Activated CD8-positive, alpha-beta T cell treated with anti-CD3 and anti-CD28 coated beads, Interleukin-2, amount 10 ng/mL, durations not matched to agents 7 days and 5 days (primary cell): Measurements from ENCODE around the gene PRCD. TPM values are rescaled to one million over a fixed set of nuclear protein-coding genes. Genes with fewer than 3 reads are reported as not detected.

Experiments used
- ATAC-seq: fragments of 150-1000 bp; cut with Tn5 transposase; one replicate; pipeline ENCODE4 v1.10.0; 2021; ENCODE audit warnings: moderate library complexity
- CTCF ChIA-PET: fragments of 350-600 bp; sonication (Branson Sonifier 250); formaldehyde crosslinking; loops from one replicate; lab custom pipeline; 2021; ENCODE audit warnings: antibody characterized with exemption; lab: Charles Lee
- POLR2A ChIA-PET: fragments of 350-600 bp; sonication (Branson Sonifier 250); formaldehyde crosslinking; loops from one replicate; lab custom pipeline; 2021; ENCODE audit warnings: antibody characterized with exemption; lab: Charles Lee
- DNase-seq: peaks from one replicate; pipeline ENCODE4 v3.0.0-alpha.2; 2020
- H3K27ac Mint-ChIP-seq: one replicate; pipeline ENCODE4 v1.8.0; 2021; ENCODE audit warnings: mild to moderate bottlenecking, mixed read lengths
- H3K27me3 Mint-ChIP-seq: one replicate; pipeline ENCODE4 v1.8.0; 2021; ENCODE audit warnings: low read depth, mixed read lengths
- H3K36me3 Mint-ChIP-seq: one replicate; pipeline ENCODE4 v1.8.0; 2021; ENCODE audit warnings: low read depth, mixed read lengths
- H3K4me1 Mint-ChIP-seq: one replicate; pipeline ENCODE4 v1.8.0; 2021; ENCODE audit warnings: low read depth, mixed read lengths
- H3K4me3 Mint-ChIP-seq: one replicate; pipeline ENCODE4 v1.8.0; 2021; ENCODE audit warnings: mild to moderate bottlenecking, mixed read lengths
- H3K9me3 Mint-ChIP-seq: one replicate; pipeline ENCODE4 v1.8.0; 2022; ENCODE audit warnings: mixed read lengths; ENCODE audit not compliant: insufficient read depth
- total RNA-seq, 2 experiments: library from RNA; stranded (reverse); gene quantifications; one replicate each; pipeline ENCODE4 v1.2.3, GENCODE V29; 2021

Gene PRCD
- total RNA-seq, 2 experiments from 2014 or later: not detected

GRCh38 chr17:76536511-76537287, 3.1 kb upstream of the PRCD start:
- DNase-seq (no peak), ATAC-seq (no peak)
- ChIA-PET POLR2A (interaction anchor here (1.1 kb wide), 1 partner anchor 135 kb away, joined by 4 read pairs; no protein-coding TSS in a partner anchor), CTCF (interaction anchor here (1.9 to 2.3 kb wide), 3 partner anchors 9 to 87 kb away, joined by 7 to 15 read pairs (median 14); no protein-coding TSS in a partner anchor)
- Mint-ChIP-seq H3K4me1 (peaks cover 4% of the 10 kb centered on the region), H3K36me3 (no peaks in the 10 kb centered on the region), H3K27me3 (peaks cover 43% of the 10 kb centered on the region), H3K4me3 (no peak overlapping the region), H3K27ac (no peak overlapping the region), H3K9me3 (no peaks in the 10 kb centered on the region)

GRCh38 chr17:76537288-76537577, 2.6 kb upstream of the PRCD start:
- H3K36me3 Mint-ChIP-seq: no peaks in the 10 kb centered on the region
- CTCF ChIA-PET: interaction anchor here (1.9 to 2.3 kb wide), 2 partner anchors 14 to 87 kb away, joined by 7 to 15 read pairs; no protein-coding TSS in a partner anchor
- no peak overlapping the region for H3K27ac Mint-ChIP-seq
- no peaks in the 10 kb centered on the region for H3K9me3 Mint-ChIP-seq
- H3K4me3 Mint-ChIP-seq: no peak overlapping the region
- DNase-seq (no peak), ATAC-seq (peak; percentile 20)
- peaks cover 43% of the 10 kb centered on the region for H3K27me3 Mint-ChIP-seq
- POLR2A ChIA-PET: interaction anchor here (1.1 kb wide), 1 partner anchor 134 kb away, joined by 4 read pairs; no protein-coding TSS in a partner anchor
- H3K4me1 Mint-ChIP-seq: peaks cover 4% of the 10 kb centered on the region

- no peaks in the 10 kb centered on the region for H3K36me3 Mint-ChIP-seq
- H3K27me3 Mint-ChIP-seq: peaks cover 46% of the 10 kb centered on the region
- H3K9me3 Mint-ChIP-seq: no peaks in the 10 kb centered on the region
- H3K4me1 Mint-ChIP-seq: peaks cover 4% of the 10 kb centered on the region
- peak; percentile 54 for ATAC-seq
- ChIA-PET POLR2A (interaction anchor here (0.7 kb wide), 1 partner anchor 19 kb away, joined by 5 read pairs; no protein-coding TSS in a partner anchor), CTCF (no interaction called here)
- DNase-seq: no peak
- H3K27ac Mint-ChIP-seq: no peak within 1 kb of the TSS
- no peak within 1 kb of the TSS for H3K4me3 Mint-ChIP-seq
These were observed 2.1 kb upstream of the PRCD start, which contains the start of gene CYGB for GRCh38 chr17:76537578-76538280. Gene CYGB (minus strand): TSS chr17:76537709. CDS start chr17:76537542, 167 bp downstream.

- Mint-ChIP-seq H3K27me3 (peaks cover 48% of the 10 kb centered on the region), H3K27ac (no peak overlapping the region), H3K9me3 (no peaks in the 10 kb centered on the region)
These were observed 1.4 kb upstream of the PRCD start for GRCh38 chr17:76538281-76538931.

GRCh38 chr17:76538941-76539570, 788 bp upstream of the PRCD start:
- ATAC-seq: no peak

More at GRCh38 chr17:76538281-76538931, 1.4 kb upstream of the PRCD start:
- ATAC-seq: no peak
- no peak overlapping the region for H3K4me3 Mint-ChIP-seq
- no peaks in the 10 kb centered on the region for H3K36me3 Mint-ChIP-seq
- ChIA-PET POLR2A (interaction anchor here (0.7 kb wide), 1 partner anchor 19 kb away, joined by 5 read pairs; no protein-coding TSS in a partner anchor), CTCF (no interaction called here)
- DNase-seq: no peak
- peaks cover 4% of the 10 kb centered on the region for H3K4me1 Mint-ChIP-seq

GRCh38 chr17:76540381-76541300, 797 bp downstream of the PRCD start:
- peaks cover 44% of the 10 kb centered on the region for H3K27me3 Mint-ChIP-seq
- H3K36me3 Mint-ChIP-seq: no peaks in the 10 kb centered on the region
- ChIA-PET POLR2A (interaction anchor here (0.5 to 1.5 kb wide), 2 partner anchors 17 to 175 kb away, joined by 3 to 5 read pairs; no protein-coding TSS in a partner anchor), CTCF (interaction anchor here (0.9 to 2.3 kb wide), 6 partner anchors 12 to 141 kb away, joined by 3 to 8 read pairs (median 4); no protein-coding TSS in a partner anchor)
- H3K4me3 Mint-ChIP-seq: no peak overlapping the region
- H3K9me3 Mint-ChIP-seq: no peaks in the 10 kb centered on the region
- ATAC-seq: peak; percentile 45
- no peak overlapping the region for H3K27ac Mint-ChIP-seq
- DNase-seq: peak; percentile 44
- H3K4me1 Mint-ChIP-seq: peaks cover 14% of the 10 kb centered on the region

More at GRCh38 chr17:76538941-76539570, 788 bp upstream of the PRCD start:
- H3K9me3 Mint-ChIP-seq: no peaks in the 10 kb centered on the region
- ChIA-PET CTCF (interaction anchor here (1.3 kb wide), 1 partner anchor 142 kb away, joined by 5 read pairs; no protein-coding TSS in a partner anchor), POLR2A (interaction anchor here (0.6 kb wide), 1 partner anchor 450 kb away, joined by 3 read pairs; no protein-coding TSS in a partner anchor)
- no peak overlapping the region for H3K27ac Mint-ChIP-seq
- no peaks in the 10 kb centered on the region for H3K36me3 Mint-ChIP-seq
- H3K4me3 Mint-ChIP-seq: no peak overlapping the region
- H3K4me1 Mint-ChIP-seq: peaks cover 9% of the 10 kb centered on the region
- DNase-seq: no peak
- H3K27me3 Mint-ChIP-seq: peaks cover 51% of the 10 kb centered on the region

- ChIA-PET CTCF (interaction anchor here (2.3 to 5.6 kb wide), 2 partner anchors 11 to 20 kb away, joined by 6 to 88 read pairs; no protein-coding TSS in a partner anchor), POLR2A (interaction anchor here (1.1 kb wide), 1 partner anchor 15 kb away, joined by 3 read pairs; no protein-coding TSS in a partner anchor)
- Mint-ChIP-seq H3K4me3 (no peak overlapping the region), H3K9me3 (no peaks in the 10 kb centered on the region), H3K27ac (no peak overlapping the region), H3K27me3 (peaks cover 35% of the 10 kb centered on the region), H3K4me1 (peaks cover 14% of the 10 kb centered on the region), H3K36me3 (no peaks in the 10 kb centered on the region)
- ATAC-seq (no peak), DNase-seq (no peak)
These were observed 2.1 kb downstream of the PRCD start for GRCh38 chr17:76541739-76542454.

- H3K27me3 Mint-ChIP-seq: peaks cover 30% of the 10 kb centered on the region
- no peak for ATAC-seq
- H3K4me3 Mint-ChIP-seq: no peak overlapping the region
- no peaks in the 10 kb centered on the region for H3K9me3 Mint-ChIP-seq
- peaks cover 14% of the 10 kb centered on the region for H3K4me1 Mint-ChIP-seq
- H3K27ac Mint-ChIP-seq: no peak overlapping the region
- CTCF ChIA-PET: interaction anchor here (1.2 to 5.6 kb wide), 4 partner anchors 15 to 81 kb away, joined by 3 to 88 read pairs (median 8); no protein-coding TSS in a partner anchor
- POLR2A ChIA-PET: interaction anchor here (1.1 kb wide), 1 partner anchor 15 kb away, joined by 3 read pairs; no protein-coding TSS in a partner anchor
- no peak for DNase-seq
- H3K36me3 Mint-ChIP-seq: no peaks in the 10 kb centered on the region
These were observed 2.7 kb downstream of the PRCD start for GRCh38 chr17:76542566-76542971.

GRCh38 chr17:76542984-76543383, 3.1 kb downstream of the PRCD start:
- CTCF ChIA-PET: interaction anchor here (1.1 to 5.6 kb wide), 5 partner anchors 9 to 80 kb away, joined by 3 to 88 read pairs (median 7); no protein-coding TSS in a partner anchor
- peaks cover 14% of the 10 kb centered on the region for H3K4me1 Mint-ChIP-seq
- ATAC-seq (no peak), DNase-seq (no peak)
- POLR2A ChIA-PET: interaction anchor here (1.1 kb wide), 1 partner anchor 14 kb away, joined by 3 read pairs; no protein-coding TSS in a partner anchor
- no peaks in the 10 kb centered on the region for H3K36me3 Mint-ChIP-seq
- H3K9me3 Mint-ChIP-seq: no peaks in the 10 kb centered on the region
- H3K27me3 Mint-ChIP-seq: peaks cover 29% of the 10 kb centered on the region
- no peak overlapping the region for H3K27ac Mint-ChIP-seq
- H3K4me3 Mint-ChIP-seq: no peak overlapping the region
